Suprapubic skin (tissue), 4 donors: Measurements from ENCODE around the gene ADCY4.

ENCODE experiments used
- CTCF ChIP-seq, 2 donors: fragments of 200-600 bp in 1 of 2; fragments of 450-650 bp in 1 of 2; sonication (generic) in 1 of 2; IDR thresholded peaks; one replicate each; pipeline ENCODE4 v1.5.1; 2016 to 2019; ENCODE audit warnings: antibody characterized with exemption in 2 of 2, mild to moderate bottlenecking in 1 of 2, moderate library complexity in 1 of 2
- EP300 ChIP-seq: sonication (generic); formaldehyde crosslinking; IDR thresholded peaks from one replicate; pipeline ENCODE4 v1.6.1; 2017; ENCODE audit warnings: antibody characterized with exemption
- POLR2A ChIP-seq, 2 donors: fragments of 450-650 bp; IDR thresholded peaks; one replicate each; pipeline ENCODE4 v1.6.1; 2017; ENCODE audit warnings: antibody characterized with exemption in 2 of 2, mild to moderate bottlenecking in 2 of 2, moderate library complexity in 2 of 2
- POLR2AphosphoS5 ChIP-seq, 3 donors: sonication (generic); formaldehyde crosslinking; IDR thresholded peaks; one replicate each; pipeline ENCODE4 v1.6.1; 2017; ENCODE audit warnings: antibody characterized with exemption in 3 of 3

- no peak for TF ChIP-seq CTCF (IDR thresholded peaks at IDR 0.05)
- TF ChIP-seq POLR2A (IDR thresholded peaks at IDR 0.05), result no peak
- TF ChIP-seq EP300, result no peak
- no peak for TF ChIP-seq POLR2AphosphoS5 (IDR thresholded peaks at IDR 0.05)
Observed at GRCh38 chr14:24321212-24321975, 13.5 kb downstream of the ADCY4 start.
